SK-N-SH (cell line): ENCODE measurements around the gene SCARB1.

Experiments
- CHD2 ChIP-seq: fragments of 150-350 bp; IDR thresholded peaks from 2 replicates; pipeline ENCODE4 v1.6.1; 2018; ENCODE audit warnings: low read length; ENCODE audit not compliant: partially characterized antibody
- GABPA ChIP-seq: IDR thresholded peaks from 2 replicates; pipeline ENCODE4 v1.4.0; 2012; ENCODE audit warnings: low read depth, mild to moderate bottlenecking
- POLR2AphosphoS5 ChIP-seq: IDR thresholded peaks from 2 replicates; pipeline ENCODE4 v1.6.1; 2012; ENCODE audit warnings: low read depth, low read length
- RFX5 ChIP-seq: IDR thresholded peaks from 2 replicates; pipeline ENCODE4 v1.6.1; 2012; ENCODE audit warnings: mild to moderate bottlenecking, improper control_type of control experiment, low read length
- SMC3 ChIP-seq: IDR thresholded peaks from 2 replicates; pipeline ENCODE4 v1.6.1; 2012; ENCODE audit warnings: low read depth, low read length, improper control_type of control experiment
- TAF1 ChIP-seq: IDR thresholded peaks from 2 replicates; pipeline ENCODE4 v1.6.1; 2012; ENCODE audit warnings: low read depth, mild to moderate bottlenecking, low read length, moderate library complexity, borderline replicate concordance
- TCF12 ChIP-seq: IDR thresholded peaks from 2 replicates; pipeline ENCODE4 v1.4.0; 2012
- YY1 ChIP-seq: IDR thresholded peaks from 2 replicates; pipeline ENCODE4 v1.4.0; 2012; ENCODE audit warnings: low read depth, mild to moderate bottlenecking
- TF ChIP-seq, protein P1 (sequence below): IDR thresholded peaks from 2 replicates; pipeline ENCODE4 v1.6.1; 2012; ENCODE audit warnings: mild to moderate bottlenecking, low read depth, low read length, moderate library complexity
- TF ChIP-seq, protein P2 (sequence below): fragments of 200-600 bp; sonication (generic); IDR thresholded peaks from 2 replicates; pipeline ENCODE4 v1.6.1; 2017; ENCODE audit warnings: antibody characterized with exemption, mild to moderate bottlenecking, moderate library complexity
- TF ChIP-seq, protein P3 (sequence below): IDR thresholded peaks from 2 replicates; pipeline ENCODE4 v1.4.0; 2012; ENCODE audit warnings: low read depth, borderline replicate concordance
- TF ChIP-seq, protein P4 (sequence below): IDR thresholded peaks from 2 replicates; pipeline ENCODE4 v1.4.0; 2012; ENCODE audit warnings: low read depth

DNA sequence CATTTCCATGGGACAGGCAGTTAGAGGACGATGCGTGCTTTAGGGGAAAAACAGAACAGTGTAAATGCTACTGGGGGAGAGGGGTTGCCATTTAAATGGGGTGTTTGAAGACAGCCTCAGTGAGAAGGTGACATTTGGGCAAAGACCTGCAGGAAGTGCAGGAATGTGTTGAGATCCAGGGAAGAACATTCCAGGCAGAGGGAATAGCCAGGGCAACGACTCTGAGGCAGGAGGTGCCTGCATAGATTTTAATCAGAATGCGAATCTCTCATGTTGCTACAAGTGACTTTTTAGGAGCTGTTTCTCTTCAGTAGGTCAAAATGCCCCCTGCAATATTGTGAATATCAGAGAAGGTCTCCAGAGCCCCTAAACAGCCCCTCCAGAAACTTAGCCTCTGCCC is 7.6 kb upstream of the SCARB1 start:
- TF ChIP-seq, protein P1, sequence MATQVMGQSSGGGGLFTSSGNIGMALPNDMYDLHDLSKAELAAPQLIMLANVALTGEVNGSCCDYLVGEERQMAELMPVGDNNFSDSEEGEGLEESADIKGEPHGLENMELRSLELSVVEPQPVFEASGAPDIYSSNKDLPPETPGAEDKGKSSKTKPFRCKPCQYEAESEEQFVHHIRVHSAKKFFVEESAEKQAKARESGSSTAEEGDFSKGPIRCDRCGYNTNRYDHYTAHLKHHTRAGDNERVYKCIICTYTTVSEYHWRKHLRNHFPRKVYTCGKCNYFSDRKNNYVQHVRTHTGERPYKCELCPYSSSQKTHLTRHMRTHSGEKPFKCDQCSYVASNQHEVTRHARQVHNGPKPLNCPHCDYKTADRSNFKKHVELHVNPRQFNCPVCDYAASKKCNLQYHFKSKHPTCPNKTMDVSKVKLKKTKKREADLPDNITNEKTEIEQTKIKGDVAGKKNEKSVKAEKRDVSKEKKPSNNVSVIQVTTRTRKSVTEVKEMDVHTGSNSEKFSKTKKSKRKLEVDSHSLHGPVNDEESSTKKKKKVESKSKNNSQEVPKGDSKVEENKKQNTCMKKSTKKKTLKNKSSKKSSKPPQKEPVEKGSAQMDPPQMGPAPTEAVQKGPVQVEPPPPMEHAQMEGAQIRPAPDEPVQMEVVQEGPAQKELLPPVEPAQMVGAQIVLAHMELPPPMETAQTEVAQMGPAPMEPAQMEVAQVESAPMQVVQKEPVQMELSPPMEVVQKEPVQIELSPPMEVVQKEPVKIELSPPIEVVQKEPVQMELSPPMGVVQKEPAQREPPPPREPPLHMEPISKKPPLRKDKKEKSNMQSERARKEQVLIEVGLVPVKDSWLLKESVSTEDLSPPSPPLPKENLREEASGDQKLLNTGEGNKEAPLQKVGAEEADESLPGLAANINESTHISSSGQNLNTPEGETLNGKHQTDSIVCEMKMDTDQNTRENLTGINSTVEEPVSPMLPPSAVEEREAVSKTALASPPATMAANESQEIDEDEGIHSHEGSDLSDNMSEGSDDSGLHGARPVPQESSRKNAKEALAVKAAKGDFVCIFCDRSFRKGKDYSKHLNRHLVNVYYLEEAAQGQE, result no peak
- TF ChIP-seq, protein P2, sequence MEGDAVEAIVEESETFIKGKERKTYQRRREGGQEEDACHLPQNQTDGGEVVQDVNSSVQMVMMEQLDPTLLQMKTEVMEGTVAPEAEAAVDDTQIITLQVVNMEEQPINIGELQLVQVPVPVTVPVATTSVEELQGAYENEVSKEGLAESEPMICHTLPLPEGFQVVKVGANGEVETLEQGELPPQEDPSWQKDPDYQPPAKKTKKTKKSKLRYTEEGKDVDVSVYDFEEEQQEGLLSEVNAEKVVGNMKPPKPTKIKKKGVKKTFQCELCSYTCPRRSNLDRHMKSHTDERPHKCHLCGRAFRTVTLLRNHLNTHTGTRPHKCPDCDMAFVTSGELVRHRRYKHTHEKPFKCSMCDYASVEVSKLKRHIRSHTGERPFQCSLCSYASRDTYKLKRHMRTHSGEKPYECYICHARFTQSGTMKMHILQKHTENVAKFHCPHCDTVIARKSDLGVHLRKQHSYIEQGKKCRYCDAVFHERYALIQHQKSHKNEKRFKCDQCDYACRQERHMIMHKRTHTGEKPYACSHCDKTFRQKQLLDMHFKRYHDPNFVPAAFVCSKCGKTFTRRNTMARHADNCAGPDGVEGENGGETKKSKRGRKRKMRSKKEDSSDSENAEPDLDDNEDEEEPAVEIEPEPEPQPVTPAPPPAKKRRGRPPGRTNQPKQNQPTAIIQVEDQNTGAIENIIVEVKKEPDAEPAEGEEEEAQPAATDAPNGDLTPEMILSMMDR, result no peak
- TF ChIP-seq CHD2 (no peak), GABPA (no peak), TAF1 (no peak), SMC3 (no peak), POLR2AphosphoS5 (no peak), RFX5 (no peak), YY1 (no peak), TCF12 (no peak)
- TF ChIP-seq, protein P3, sequence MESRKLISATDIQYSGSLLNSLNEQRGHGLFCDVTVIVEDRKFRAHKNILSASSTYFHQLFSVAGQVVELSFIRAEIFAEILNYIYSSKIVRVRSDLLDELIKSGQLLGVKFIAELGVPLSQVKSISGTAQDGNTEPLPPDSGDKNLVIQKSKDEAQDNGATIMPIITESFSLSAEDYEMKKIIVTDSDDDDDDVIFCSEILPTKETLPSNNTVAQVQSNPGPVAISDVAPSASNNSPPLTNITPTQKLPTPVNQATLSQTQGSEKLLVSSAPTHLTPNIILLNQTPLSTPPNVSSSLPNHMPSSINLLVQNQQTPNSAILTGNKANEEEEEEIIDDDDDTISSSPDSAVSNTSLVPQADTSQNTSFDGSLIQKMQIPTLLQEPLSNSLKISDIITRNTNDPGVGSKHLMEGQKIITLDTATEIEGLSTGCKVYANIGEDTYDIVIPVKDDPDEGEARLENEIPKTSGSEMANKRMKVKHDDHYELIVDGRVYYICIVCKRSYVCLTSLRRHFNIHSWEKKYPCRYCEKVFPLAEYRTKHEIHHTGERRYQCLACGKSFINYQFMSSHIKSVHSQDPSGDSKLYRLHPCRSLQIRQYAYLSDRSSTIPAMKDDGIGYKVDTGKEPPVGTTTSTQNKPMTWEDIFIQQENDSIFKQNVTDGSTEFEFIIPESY, result no peak
- TF ChIP-seq, protein P4, sequence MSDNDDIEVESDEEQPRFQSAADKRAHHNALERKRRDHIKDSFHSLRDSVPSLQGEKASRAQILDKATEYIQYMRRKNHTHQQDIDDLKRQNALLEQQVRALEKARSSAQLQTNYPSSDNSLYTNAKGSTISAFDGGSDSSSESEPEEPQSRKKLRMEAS, result no peak
